Testis (tissue), 3 donors: ENCODE results near the gene NCEH1. TPM values are rescaled to one million over a fixed set of nuclear protein-coding genes. Genes with fewer than 3 reads are reported as not detected.
"Not testable (repeated sequence)": the region's sequence is repeated elsewhere in the genome, so short reads cannot be mapped to it uniquely, and the experiment has no call there.

ENCODE experiments used
- DNase-seq: peaks from one replicate; pipeline ENCODE4 v3.0.0-alpha.2; 2019
- H3K27ac ChIP-seq, 2 donors: fragments of 200-600 bp; sonication (generic); one replicate each; pipeline ENCODE4 v1.5.1; 2019
- H3K27me3 ChIP-seq: fragments of 200-600 bp; sonication (generic); one replicate; pipeline ENCODE4 v1.5.1; 2019
- H3K36me3 ChIP-seq: fragments of 200-600 bp; sonication (generic); one replicate; pipeline ENCODE4 v1.5.1; 2017; ENCODE audit warnings: low read depth; ENCODE audit errors: missing control alignments
- H3K4me1 ChIP-seq: fragments of 200-600 bp; sonication (generic); one replicate; pipeline ENCODE4 v1.5.1; 2019
- H3K4me3 ChIP-seq, 2 donors: fragments of 200-600 bp; sonication (generic); one replicate each; pipeline ENCODE4 v1.5.1; 2017 to 2019
- H3K9me3 ChIP-seq: fragments of 200-600 bp; sonication (generic); one replicate; pipeline ENCODE4 v1.5.1; 2017
- CTCF ChIP-seq, 3 experiments: fragments of 450-650 bp in 2 of 3; fragments of 200-600 bp in 1 of 3; sonication (generic) in 1 of 3; IDR thresholded peaks; one replicate each; pipeline ENCODE4 v1.5.1; 2016 to 2019; ENCODE audit warnings: antibody characterized with exemption in 3 of 3, mild to moderate bottlenecking in 2 of 3, moderate library complexity in 1 of 3
- POLR2A ChIP-seq: fragments of 450-650 bp; IDR thresholded peaks from one replicate; pipeline ENCODE4 v1.6.1; 2017; ENCODE audit warnings: antibody characterized with exemption, mild to moderate bottlenecking, moderate library complexity
- WGBS, 2 donors: methylation state at CpG; one replicate each; pipeline ENCODE4 v1.1.5; 2018; 5-methylcytosine and 5-hydroxymethylcytosine counted together
- intact Hi-C: fragments of 100-400 bp; cut with DNase I; formaldehyde crosslinking; loops from one replicate; pipeline ENCODE4 v1.15.1; 2023; ENCODE audit warnings: low total_unique reads
- polyA plus RNA-seq: library from polyadenylated mRNA; stranded (reverse); fragments of 350-450 nt; fragmentation: Illumina TruSeq; extraction: RNeasy Lipid Tissue Mini Kit (QIAGEN cat#74804); gene quantifications from one replicate; pipeline ENCODE4 v1.2.3, GENCODE V29; 2014; ENCODE audit warnings: low read depth, low replicate concordance; ENCODE audit not compliant: insufficient read depth
- total RNA-seq, 2 donors: library from RNA; depleted of rRNA; stranded (reverse); fragments of >200 nt; gene quantifications; one replicate each; pipeline ENCODE4 v1.2.3, GENCODE V29; 2016

Gene NCEH1
- total and polyA plus RNA-seq, 3 donors from 2014 or later = 3.2 to 3.8 (median 3.3) TPM

- intact Hi-C loops = no loop called here
- 85 to 90% methylated on average over 1 of the region's 1 CpG for WGBS, 2 donors
- Histone ChIP-seq H3K4me3 (no peak overlapping the region), H3K27ac (no peak overlapping the region), H3K36me3 (no peaks in the 10 kb centered on the region), H3K4me1 (peaks cover 8% of the 10 kb centered on the region), H3K9me3 (no peaks in the 10 kb centered on the region), H3K27me3 (no peaks in the 10 kb centered on the region)
- DNase-seq = no peak
- TF ChIP-seq CTCF (IDR thresholded peaks at IDR 0.05) (no peak), POLR2A (no peak)
Measured at GRCh38 chr3:172707967-172708366, 2.9 kb downstream of the NCEH1 start.

- intact Hi-C loops = no loop called here
- DNase-seq = no peak
- Histone ChIP-seq H3K9me3 (no peaks in the 10 kb centered on the region), H3K36me3 (no peaks in the 10 kb centered on the region), H3K4me1 (peaks cover 8% of the 10 kb centered on the region), H3K4me3 (no peak overlapping the region), H3K27ac (no peak overlapping the region), H3K27me3 (no peaks in the 10 kb centered on the region)
- WGBS, 2 donors = 83 to 90% methylated on average over 2 of the region's 2 CpGs
- TF ChIP-seq CTCF (IDR thresholded peaks at IDR 0.05) (no peak), POLR2A (no peak)
Measured at GRCh38 chr3:172707030-172707429, 3.8 kb downstream of the NCEH1 start.

GRCh38 chr3:172705170-172705569 lies 5.7 kb downstream of the NCEH1 start:
- TF ChIP-seq CTCF (IDR thresholded peaks at IDR 0.05) = no peak
- no peak for TF ChIP-seq POLR2A
- Histone ChIP-seq H3K9me3 (no peaks in the 10 kb centered on the region), H3K4me3 (no peak overlapping the region), H3K27ac (no peak overlapping the region), H3K27me3 (no peaks in the 10 kb centered on the region), H3K36me3 (no peaks in the 10 kb centered on the region), H3K4me1 (peaks cover 8% of the 10 kb centered on the region)
- DNase-seq = no peak
- intact Hi-C loops = no loop called here
- 83 to 97% methylated on average over 3 to 4 of the region's 4 CpGs for WGBS, 2 donors

GRCh38 chr3:172704001-172704400 lies 6.9 kb downstream of the NCEH1 start:
- no peak for DNase-seq
- no peaks in the 10 kb centered on the region for H3K4me1 ChIP-seq
- TF ChIP-seq CTCF (IDR thresholded peaks at IDR 0.05) (no peak), POLR2A (no peak)
- no peaks in the 10 kb centered on the region for H3K9me3 ChIP-seq
- intact Hi-C loops = no loop called here
- H3K36me3 ChIP-seq = no peaks in the 10 kb centered on the region
- no peaks in the 10 kb centered on the region for H3K27me3 ChIP-seq
- WGBS, 2 donors = 31 to 48% methylated on average over 1 of the region's 1 CpG
- H3K27ac ChIP-seq = no peak overlapping the region
- H3K4me3 ChIP-seq = no peak overlapping the region

GRCh38 chr3:172702731-172703130 lies 8.1 kb downstream of the NCEH1 start:
- H3K36me3 ChIP-seq, H3K4me1 ChIP-seq, H3K27me3 ChIP-seq, H3K27ac ChIP-seq, H3K4me3 ChIP-seq, H3K9me3 ChIP-seq, DNase-seq, intact Hi-C loops: not testable (repeated sequence)
- 88 to 91% methylated on average over 3 of the region's 3 CpGs for WGBS, 2 donors
